GM23338 (cell line): Measurements from ENCODE around the gene ARFGEF2. TPM values are rescaled to one million over a fixed set of nuclear protein-coding genes. Genes with fewer than 3 reads are reported as not detected.

Experiments
- ATAC-seq: fragments of 200-7000 bp; cut with Tn5 transposase; 3 replicates; pipeline ENCODE4 v1.9.1; 2020
- DNase-seq: peaks from one replicate; pipeline ENCODE4 v3.0.0-alpha.2; 2015; ENCODE audit warnings: low spot score
- H2AFZ ChIP-seq: fragments of 200-600 bp; sonication (generic); 2 replicates; pipeline ENCODE4 v1.8.0; 2016; ENCODE audit warnings: antibody characterized with exemption, mild to moderate bottlenecking, moderate library complexity
- H3F3A ChIP-seq: fragments of 200-600 bp; sonication (generic); replicated peaks from 2 replicates; pipeline ENCODE4 v1.8.0; 2017; ENCODE audit warnings: antibody characterized with exemption, mixed run types, low read depth
- H3K27ac ChIP-seq: fragments of 200-600 bp; sonication (generic); 2 replicates; pipeline ENCODE4 v1.6.1; 2016; ENCODE audit warnings: low read depth
- H3K27me3 ChIP-seq: fragments of 200-600 bp; sonication (generic); 2 replicates; pipeline ENCODE4 v1.8.0; 2016; ENCODE audit warnings: mild to moderate bottlenecking, mixed run types, moderate library complexity; ENCODE audit not compliant: insufficient read depth
- H3K36me3 ChIP-seq: fragments of 200-600 bp; sonication (generic); 2 replicates; pipeline ENCODE4 v1.8.0; 2016; ENCODE audit warnings: mild to moderate bottlenecking; ENCODE audit not compliant: insufficient read depth
- H3K4me1 ChIP-seq: fragments of 200-600 bp; sonication (generic); 2 replicates; pipeline ENCODE4 v1.8.0; 2016; ENCODE audit warnings: mild to moderate bottlenecking, moderate library complexity; ENCODE audit not compliant: insufficient read depth
- H3K4me2 ChIP-seq: fragments of 200-600 bp; sonication (generic); 2 replicates; pipeline ENCODE4 v1.7.1; 2017; ENCODE audit warnings: mixed run types
- H3K4me3 ChIP-seq: fragments of 200-600 bp; sonication (generic); 2 replicates; pipeline ENCODE4 v1.6.1; 2016; ENCODE audit warnings: mixed run types
- H3K79me2 ChIP-seq: fragments of 200-600 bp; sonication (generic); replicated peaks from 2 replicates; pipeline ENCODE4 v1.8.0; 2017; ENCODE audit warnings: mild to moderate bottlenecking; ENCODE audit not compliant: insufficient read depth
- H3K9me2 ChIP-seq: fragments of 200-600 bp; sonication (generic); 2 replicates; pipeline ENCODE4 v1.8.0; 2017; ENCODE audit not compliant: insufficient read depth
- H4K20me1 ChIP-seq: fragments of 200-600 bp; sonication (generic); replicated peaks from 2 replicates; pipeline ENCODE4 v1.8.0; 2017; ENCODE audit warnings: mild to moderate bottlenecking; ENCODE audit not compliant: insufficient read depth
- H3K27ac Mint-ChIP-seq: 2 replicates; pipeline ENCODE4 v1.8.0; 2020; ENCODE audit warnings: inconsistent platforms, mild to moderate bottlenecking, moderate library complexity, mixed read lengths
- H3K27me3 Mint-ChIP-seq: 3 replicates; pipeline ENCODE4 v1.8.0; 2022; ENCODE audit warnings: low read depth, mild to moderate bottlenecking, moderate library complexity, mixed read lengths, inconsistent platforms; ENCODE audit not compliant: insufficient read depth, poor library complexity
- H3K36me3 Mint-ChIP-seq: 3 replicates; pipeline ENCODE4 v1.8.0; 2021; ENCODE audit warnings: low read depth, mild to moderate bottlenecking, inconsistent platforms, moderate library complexity, mixed read lengths
- H3K4me1 Mint-ChIP-seq: 3 replicates; pipeline ENCODE4 v1.8.0; 2020; ENCODE audit warnings: mild to moderate bottlenecking, inconsistent platforms, mixed read lengths
- H3K4me3 Mint-ChIP-seq: 3 replicates; pipeline ENCODE4 v1.8.0; 2021; ENCODE audit warnings: moderate library complexity, mild to moderate bottlenecking, inconsistent platforms, mixed read lengths
- H3K9me3 Mint-ChIP-seq: 3 replicates; pipeline ENCODE4 v1.8.0; 2020; ENCODE audit warnings: moderate library complexity, mild to moderate bottlenecking, inconsistent platforms, mixed read lengths
- CREB1 ChIP-seq: fragments of 250-450 bp; sonication (Bioruptor Pico); IDR thresholded peaks from 2 replicates; pipeline ENCODE4 v1.5.0; 2020; ENCODE audit warnings: low read depth, mild to moderate bottlenecking, moderate library complexity
- EZH2 ChIP-seq: fragments of 200-600 bp; sonication (generic); IDR thresholded peaks from one replicate; pipeline ENCODE4 v1.8.0; 2017; ENCODE audit warnings: antibody characterized with exemption, mild to moderate bottlenecking, low read depth; ENCODE audit not compliant: unreplicated experiment
- EZH2phosphoT487 ChIP-seq: fragments of 200-600 bp; sonication (generic); IDR thresholded peaks from one replicate; pipeline ENCODE4 v1.8.1; 2018; ENCODE audit warnings: antibody characterized with exemption; ENCODE audit not compliant: unreplicated experiment
- JUNB ChIP-seq: IDR thresholded peaks from one replicate; pipeline ENCODE4 v1.6.1; 2016; ENCODE audit warnings: antibody characterized with exemption; ENCODE audit not compliant: unreplicated experiment
- NANOG ChIP-seq: IDR thresholded peaks from 2 replicates; pipeline ENCODE4 v1.6.1; 2016; ENCODE audit warnings: antibody characterized with exemption, borderline replicate concordance
- POLR2AphosphoS5 ChIP-seq: IDR thresholded peaks from 2 replicates; pipeline ENCODE4 v1.6.1; 2016; ENCODE audit warnings: antibody characterized with exemption, low read depth
- REST ChIP-seq: IDR thresholded peaks from one replicate; pipeline ENCODE4 v1.6.1; 2018; ENCODE audit warnings: antibody characterized with exemption; ENCODE audit not compliant: unreplicated experiment
- STAT1 ChIP-seq: IDR thresholded peaks from one replicate; pipeline ENCODE4 v1.6.1; 2016; ENCODE audit warnings: antibody characterized with exemption; ENCODE audit not compliant: unreplicated experiment
- ZNF114 ChIP-seq: fragments of 250-450 bp; sonication (Bioruptor Pico); IDR thresholded peaks from 2 replicates; pipeline ENCODE4 v1.5.0; 2020; ENCODE audit warnings: mild to moderate bottlenecking, moderate library complexity
- ZNF331 ChIP-seq: fragments of 250-450 bp; sonication (Bioruptor Pico); IDR thresholded peaks from 2 replicates; pipeline ENCODE4 v1.5.0; 2020; ENCODE audit warnings: low read depth, mild to moderate bottlenecking, moderate library complexity
- polyA plus RNA-seq: library from polyadenylated mRNA; unstranded; fragments of >200 nt; fragmentation: Nextera tagmentation; extraction: Ambion mirVana; gene quantifications from 2 replicates; pipeline ENCODE4 v1.2.1, GENCODE V29; 2016
- total RNA-seq: library from RNA; depleted of rRNA; stranded (reverse); fragments of >200 nt; shearing (Covaris generic); gene quantifications from 2 replicates; pipeline ENCODE4 v1.2.3, GENCODE V29; 2014
- TF ChIP-seq, protein P1 (sequence below), 2 experiments: fragments of 200-600 bp in 1 of 2; sonication (generic) in 1 of 2; conservative IDR thresholded peaks; 2 replicates each; pipeline versions ENCODE4 v1.5.1 to v1.6.1; 2016 to 2017; ENCODE audit warnings: antibody characterized with exemption in 2 of 2, low read depth in 2 of 2, mild to moderate bottlenecking in 2 of 2, moderate library complexity in 1 of 2
- TF ChIP-seq, protein P2 (sequence below): fragments of 250-450 bp; sonication (Bioruptor Pico); IDR thresholded peaks from 2 replicates; pipeline ENCODE4 v1.5.0; 2020; ENCODE audit warnings: mild to moderate bottlenecking, moderate library complexity
- TF ChIP-seq, protein P3 (sequence below): IDR thresholded peaks from 2 replicates; pipeline ENCODE4 v1.6.1; 2016; ENCODE audit warnings: antibody characterized with exemption

The ARFGEF2 gene
- total and polyA plus RNA-seq, 2 experiments from 2014 or later = 7.2 to 25.5 TPM

- H3K4me3 ChIP-seq = no peak overlapping the region
- H3K4me2 ChIP-seq = no peak overlapping the region
- no peak overlapping the region for H2AFZ ChIP-seq
- H3K4me1 ChIP-seq = no peaks in the 10 kb centered on the region
- no peak overlapping the region for H3K27ac Mint-ChIP-seq
- no peaks in the 10 kb centered on the region for H3K4me1 Mint-ChIP-seq
- no peaks in the 10 kb centered on the region; the same call in 1 of the 2 replicates for H3K36me3 ChIP-seq
- no peaks in the 10 kb centered on the region for H3K79me2 ChIP-seq
- no peaks in the 10 kb centered on the region for H3K27me3 ChIP-seq
- no peaks in the 10 kb centered on the region for H3K9me2 ChIP-seq
- ATAC-seq (no peak), DNase-seq (no peak)
- H3K27ac ChIP-seq = no peak overlapping the region
- H3K36me3 Mint-ChIP-seq = peaks cover 31% of the 10 kb centered on the region
- H3K4me3 Mint-ChIP-seq = no peak overlapping the region
- H3K9me3 Mint-ChIP-seq = no peaks in the 10 kb centered on the region
- TF ChIP-seq REST (no peak), POLR2AphosphoS5 (no peak), STAT1 (no peak), NANOG (no peak), ZNF331 (CRISPR knock-in tag) (no peak), CREB1 (CRISPR knock-in tag) (no peak), ZNF114 (CRISPR knock-in tag) (no peak), EZH2phosphoT487 (no peak), EZH2 (no peak), JUNB (no peak)
- TF ChIP-seq, protein P1, sequence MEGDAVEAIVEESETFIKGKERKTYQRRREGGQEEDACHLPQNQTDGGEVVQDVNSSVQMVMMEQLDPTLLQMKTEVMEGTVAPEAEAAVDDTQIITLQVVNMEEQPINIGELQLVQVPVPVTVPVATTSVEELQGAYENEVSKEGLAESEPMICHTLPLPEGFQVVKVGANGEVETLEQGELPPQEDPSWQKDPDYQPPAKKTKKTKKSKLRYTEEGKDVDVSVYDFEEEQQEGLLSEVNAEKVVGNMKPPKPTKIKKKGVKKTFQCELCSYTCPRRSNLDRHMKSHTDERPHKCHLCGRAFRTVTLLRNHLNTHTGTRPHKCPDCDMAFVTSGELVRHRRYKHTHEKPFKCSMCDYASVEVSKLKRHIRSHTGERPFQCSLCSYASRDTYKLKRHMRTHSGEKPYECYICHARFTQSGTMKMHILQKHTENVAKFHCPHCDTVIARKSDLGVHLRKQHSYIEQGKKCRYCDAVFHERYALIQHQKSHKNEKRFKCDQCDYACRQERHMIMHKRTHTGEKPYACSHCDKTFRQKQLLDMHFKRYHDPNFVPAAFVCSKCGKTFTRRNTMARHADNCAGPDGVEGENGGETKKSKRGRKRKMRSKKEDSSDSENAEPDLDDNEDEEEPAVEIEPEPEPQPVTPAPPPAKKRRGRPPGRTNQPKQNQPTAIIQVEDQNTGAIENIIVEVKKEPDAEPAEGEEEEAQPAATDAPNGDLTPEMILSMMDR (conservative IDR thresholded peaks at IDR 0.05; ENCODE audit: low read depth in 2 of 2) = no peak
- TF ChIP-seq, protein P2, sequence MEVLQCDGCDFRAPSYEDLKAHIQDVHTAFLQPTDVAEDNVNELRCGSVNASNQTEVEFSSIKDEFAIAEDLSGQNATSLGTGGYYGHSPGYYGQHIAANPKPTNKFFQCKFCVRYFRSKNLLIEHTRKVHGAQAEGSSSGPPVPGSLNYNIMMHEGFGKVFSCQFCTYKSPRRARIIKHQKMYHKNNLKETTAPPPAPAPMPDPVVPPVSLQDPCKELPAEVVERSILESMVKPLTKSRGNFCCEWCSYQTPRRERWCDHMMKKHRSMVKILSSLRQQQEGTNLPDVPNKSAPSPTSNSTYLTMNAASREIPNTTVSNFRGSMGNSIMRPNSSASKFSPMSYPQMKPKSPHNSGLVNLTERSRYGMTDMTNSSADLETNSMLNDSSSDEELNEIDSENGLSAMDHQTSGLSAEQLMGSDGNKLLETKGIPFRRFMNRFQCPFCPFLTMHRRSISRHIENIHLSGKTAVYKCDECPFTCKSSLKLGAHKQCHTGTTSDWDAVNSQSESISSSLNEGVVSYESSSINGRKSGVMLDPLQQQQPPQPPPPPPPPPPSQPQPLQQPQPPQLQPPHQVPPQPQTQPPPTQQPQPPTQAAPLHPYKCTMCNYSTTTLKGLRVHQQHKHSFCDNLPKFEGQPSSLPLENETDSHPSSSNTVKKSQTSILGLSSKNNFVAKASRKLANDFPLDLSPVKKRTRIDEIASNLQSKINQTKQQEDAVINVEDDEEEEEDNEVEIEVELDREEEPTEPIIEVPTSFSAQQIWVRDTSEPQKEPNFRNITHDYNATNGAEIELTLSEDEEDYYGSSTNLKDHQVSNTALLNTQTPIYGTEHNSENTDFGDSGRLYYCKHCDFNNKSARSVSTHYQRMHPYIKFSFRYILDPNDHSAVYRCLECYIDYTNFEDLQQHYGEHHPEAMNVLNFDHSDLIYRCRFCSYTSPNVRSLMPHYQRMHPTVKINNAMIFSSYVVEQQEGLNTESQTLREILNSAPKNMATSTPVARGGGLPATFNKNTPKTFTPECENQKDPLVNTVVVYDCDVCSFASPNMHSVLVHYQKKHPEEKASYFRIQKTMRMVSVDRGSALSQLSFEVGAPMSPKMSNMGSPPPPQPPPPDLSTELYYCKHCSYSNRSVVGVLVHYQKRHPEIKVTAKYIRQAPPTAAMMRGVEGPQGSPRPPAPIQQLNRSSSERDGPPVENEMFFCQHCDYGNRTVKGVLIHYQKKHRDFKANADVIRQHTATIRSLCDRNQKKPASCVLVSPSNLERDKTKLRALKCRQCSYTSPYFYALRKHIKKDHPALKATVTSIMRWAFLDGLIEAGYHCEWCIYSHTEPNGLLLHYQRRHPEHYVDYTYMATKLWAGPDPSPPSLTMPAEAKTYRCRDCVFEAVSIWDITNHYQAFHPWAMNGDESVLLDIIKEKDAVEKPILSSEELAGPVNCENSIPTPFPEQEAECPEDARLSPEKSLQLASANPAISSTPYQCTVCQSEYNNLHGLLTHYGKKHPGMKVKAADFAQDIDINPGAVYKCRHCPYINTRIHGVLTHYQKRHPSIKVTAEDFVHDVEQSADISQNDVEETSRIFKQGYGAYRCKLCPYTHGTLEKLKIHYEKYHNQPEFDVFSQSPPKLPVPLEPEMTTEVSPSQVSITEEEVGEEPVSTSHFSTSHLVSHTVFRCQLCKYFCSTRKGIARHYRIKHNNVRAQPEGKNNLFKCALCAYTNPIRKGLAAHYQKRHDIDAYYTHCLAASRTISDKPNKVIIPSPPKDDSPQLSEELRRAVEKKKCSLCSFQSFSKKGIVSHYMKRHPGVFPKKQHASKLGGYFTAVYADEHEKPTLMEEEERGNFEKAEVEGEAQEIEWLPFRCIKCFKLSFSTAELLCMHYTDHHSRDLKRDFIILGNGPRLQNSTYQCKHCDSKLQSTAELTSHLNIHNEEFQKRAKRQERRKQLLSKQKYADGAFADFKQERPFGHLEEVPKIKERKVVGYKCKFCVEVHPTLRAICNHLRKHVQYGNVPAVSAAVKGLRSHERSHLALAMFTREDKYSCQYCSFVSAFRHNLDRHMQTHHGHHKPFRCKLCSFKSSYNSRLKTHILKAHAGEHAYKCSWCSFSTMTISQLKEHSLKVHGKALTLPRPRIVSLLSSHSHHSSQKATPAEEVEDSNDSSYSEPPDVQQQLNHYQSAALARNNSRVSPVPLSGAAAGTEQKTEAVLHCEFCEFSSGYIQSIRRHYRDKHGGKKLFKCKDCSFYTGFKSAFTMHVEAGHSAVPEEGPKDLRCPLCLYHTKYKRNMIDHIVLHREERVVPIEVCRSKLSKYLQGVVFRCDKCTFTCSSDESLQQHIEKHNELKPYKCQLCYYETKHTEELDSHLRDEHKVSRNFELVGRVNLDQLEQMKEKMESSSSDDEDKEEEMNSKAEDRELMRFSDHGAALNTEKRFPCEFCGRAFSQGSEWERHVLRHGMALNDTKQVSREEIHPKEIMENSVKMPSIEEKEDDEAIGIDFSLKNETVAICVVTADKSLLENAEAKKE = no peak
- TF ChIP-seq, protein P3, sequence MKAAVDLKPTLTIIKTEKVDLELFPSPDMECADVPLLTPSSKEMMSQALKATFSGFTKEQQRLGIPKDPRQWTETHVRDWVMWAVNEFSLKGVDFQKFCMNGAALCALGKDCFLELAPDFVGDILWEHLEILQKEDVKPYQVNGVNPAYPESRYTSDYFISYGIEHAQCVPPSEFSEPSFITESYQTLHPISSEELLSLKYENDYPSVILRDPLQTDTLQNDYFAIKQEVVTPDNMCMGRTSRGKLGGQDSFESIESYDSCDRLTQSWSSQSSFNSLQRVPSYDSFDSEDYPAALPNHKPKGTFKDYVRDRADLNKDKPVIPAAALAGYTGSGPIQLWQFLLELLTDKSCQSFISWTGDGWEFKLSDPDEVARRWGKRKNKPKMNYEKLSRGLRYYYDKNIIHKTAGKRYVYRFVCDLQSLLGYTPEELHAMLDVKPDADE = no peak
- H3K27me3 Mint-ChIP-seq = no peaks in the 10 kb centered on the region
- no peaks in the 10 kb centered on the region for H4K20me1 ChIP-seq
- H3F3A ChIP-seq = no peaks in the 10 kb centered on the region
These were observed 37.2 kb downstream of the ARFGEF2 start for GRCh38 chr20:48958743-48959142.
